ENCODE data around the gene CHD5. TPM values are rescaled to one million over a fixed set of nuclear protein-coding genes. Genes with fewer than 3 reads are reported as not detected.

Gene CHD5
- total RNA-seq, 6 experiments from 2014 or later = not detected

GRCh38 chr1:6207921-6208320 lies 27.8 kb upstream of the CHD5 start:
- DNase-seq = no peak
- intact Hi-C loops (cut with DNase I) = no loop called here
- no peak overlapping the region for H3K27ac ChIP-seq
- H3K36me3 ChIP-seq = no peaks in the 10 kb centered on the region
- no peak for ATAC-seq
- no peaks in the 10 kb centered on the region for H3K4me1 ChIP-seq
- no peak overlapping the region for H3K4me3 ChIP-seq
- no CpG with 5 or more reads among the region's 10 CpGs for WGBS (ENCODE audit: insufficient coverage, low coverage, low lambda C conversion rate, missing lambda C conversion rate)
- H3K9me3 ChIP-seq = no peaks in the 10 kb centered on the region
- H3K27me3 ChIP-seq = no peaks in the 10 kb centered on the region
- TF ChIP-seq, protein P1, sequence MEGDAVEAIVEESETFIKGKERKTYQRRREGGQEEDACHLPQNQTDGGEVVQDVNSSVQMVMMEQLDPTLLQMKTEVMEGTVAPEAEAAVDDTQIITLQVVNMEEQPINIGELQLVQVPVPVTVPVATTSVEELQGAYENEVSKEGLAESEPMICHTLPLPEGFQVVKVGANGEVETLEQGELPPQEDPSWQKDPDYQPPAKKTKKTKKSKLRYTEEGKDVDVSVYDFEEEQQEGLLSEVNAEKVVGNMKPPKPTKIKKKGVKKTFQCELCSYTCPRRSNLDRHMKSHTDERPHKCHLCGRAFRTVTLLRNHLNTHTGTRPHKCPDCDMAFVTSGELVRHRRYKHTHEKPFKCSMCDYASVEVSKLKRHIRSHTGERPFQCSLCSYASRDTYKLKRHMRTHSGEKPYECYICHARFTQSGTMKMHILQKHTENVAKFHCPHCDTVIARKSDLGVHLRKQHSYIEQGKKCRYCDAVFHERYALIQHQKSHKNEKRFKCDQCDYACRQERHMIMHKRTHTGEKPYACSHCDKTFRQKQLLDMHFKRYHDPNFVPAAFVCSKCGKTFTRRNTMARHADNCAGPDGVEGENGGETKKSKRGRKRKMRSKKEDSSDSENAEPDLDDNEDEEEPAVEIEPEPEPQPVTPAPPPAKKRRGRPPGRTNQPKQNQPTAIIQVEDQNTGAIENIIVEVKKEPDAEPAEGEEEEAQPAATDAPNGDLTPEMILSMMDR (IDR thresholded peaks at IDR 0.05) = no peak
- TF ChIP-seq POLR2A (IDR thresholded peaks at IDR 0.05) = no peak

DNA sequence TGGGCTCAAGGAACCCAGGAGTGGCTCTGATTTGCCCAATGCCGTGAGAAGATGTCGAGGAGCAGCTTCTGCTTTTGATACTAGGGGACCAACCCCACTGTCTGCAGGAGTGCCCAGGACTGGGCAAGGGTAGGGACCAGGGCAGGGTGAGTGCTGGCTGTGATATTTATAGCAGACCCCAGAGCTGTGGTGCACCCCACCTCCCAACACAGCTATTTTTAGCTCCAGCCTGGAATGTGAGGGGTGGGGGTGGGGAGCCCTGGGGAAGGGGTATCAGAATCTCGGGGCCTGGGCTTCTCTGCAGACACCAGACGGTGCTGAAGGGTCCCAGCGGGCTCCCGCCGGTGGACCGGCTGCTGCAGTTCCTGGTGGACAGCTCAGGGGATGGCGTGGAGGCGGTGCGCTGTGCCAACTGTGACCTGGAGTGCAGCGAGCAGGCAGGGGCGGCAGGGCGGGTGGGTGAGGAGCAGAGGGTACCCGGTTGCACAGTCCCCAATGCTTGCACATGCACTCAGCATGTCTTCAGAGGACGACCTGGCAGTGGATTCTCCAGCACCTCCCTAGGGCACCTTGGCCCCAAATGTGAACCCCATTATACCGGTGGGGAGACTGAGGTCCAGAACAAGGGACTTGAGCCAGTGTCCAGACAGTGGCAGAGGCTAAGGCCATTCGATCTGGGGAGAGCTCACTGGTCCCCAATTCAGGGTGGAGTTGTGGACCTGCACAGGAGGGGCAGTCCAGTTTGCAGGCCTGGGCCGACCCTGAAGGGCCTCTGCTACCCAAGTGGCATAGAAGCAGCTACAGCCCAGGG lies 27.2 kb upstream of the CHD5 start:
- DNase-seq (no peak), ATAC-seq (no peak)
- no peaks in the 10 kb centered on the region for H3K9me3 ChIP-seq
- H3K36me3 ChIP-seq = no peaks in the 10 kb centered on the region
- no peaks in the 10 kb centered on the region for H3K4me1 ChIP-seq
- intact Hi-C loops (cut with DNase I) = no loop called here
- no peak overlapping the region for H3K27ac ChIP-seq
- H3K27me3 ChIP-seq = no peaks in the 10 kb centered on the region
- H3K4me3 ChIP-seq = peak overlapping the region in 2 of 3 donors; percentile 68 to 85
- TF ChIP-seq, protein P1 (IDR thresholded peaks at IDR 0.05) = no peak
- no peak for TF ChIP-seq POLR2A (IDR thresholded peaks at IDR 0.05)
- WGBS (ENCODE audit: insufficient coverage, low coverage, low lambda C conversion rate, missing lambda C conversion rate) = 90% methylated on average over 2 of the region's 19 CpGs

DNA sequence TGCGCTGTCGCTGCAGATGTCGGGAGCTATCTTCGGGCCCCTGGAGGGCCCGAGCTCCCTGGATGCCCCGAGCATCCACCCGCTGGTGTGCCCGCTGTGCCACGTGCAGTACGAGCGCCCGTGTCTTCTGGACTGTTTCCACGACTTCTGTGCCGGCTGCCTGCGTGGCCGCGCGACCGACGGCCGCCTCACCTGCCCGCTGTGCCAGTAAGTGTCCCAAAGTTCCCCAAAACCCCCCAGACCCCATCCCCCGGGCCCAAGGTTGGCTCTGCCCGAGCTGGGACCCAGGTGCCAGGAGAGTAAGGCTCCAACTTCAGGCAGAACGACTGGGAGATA lies 26.4 kb upstream of the CHD5 start:
- no peak for DNase-seq
- Histone ChIP-seq H3K27ac (peak overlapping the region; percentile 54 to 59 (median 56)), H3K4me1 (no peaks in the 10 kb centered on the region), H3K27me3 (no peaks in the 10 kb centered on the region), H3K9me3 (no peaks in the 10 kb centered on the region), H3K36me3 (no peaks in the 10 kb centered on the region), H3K4me3 (peak overlapping the region; percentile 67 to 85 (median 68))
- 20% methylated on average over 1 of the region's 25 CpGs for WGBS (ENCODE audit: insufficient coverage, low coverage, low lambda C conversion rate, missing lambda C conversion rate)
- TF ChIP-seq, protein P1 (IDR thresholded peaks at IDR 0.05) = no peak
- no peak for TF ChIP-seq POLR2A (IDR thresholded peaks at IDR 0.05)
- peak in 1 of 4 donors; percentile 4 for ATAC-seq
- intact Hi-C loops (cut with DNase I) = no loop called here

- no peaks in the 10 kb centered on the region for H3K9me3 ChIP-seq
- H3K4me3 ChIP-seq = peak within 1 kb of the TSS; percentile 67 to 85 (median 68)
- ATAC-seq (peak; percentile 82 to 89 (median 86)), DNase-seq (peak; percentile 81 to 87 (median 85))
- peak within 1 kb of the TSS; percentile 54 to 59 (median 56) for H3K27ac ChIP-seq
- H3K27me3 ChIP-seq = no peaks in the 10 kb centered on the region
- intact Hi-C loops (cut with DNase I) = no loop called here
- no peaks in the 10 kb centered on the region for H3K4me1 ChIP-seq
- TF ChIP-seq POLR2A (IDR thresholded peaks at IDR 0.05) = peak; percentile 74
- TF ChIP-seq, protein P1 (IDR thresholded peaks at IDR 0.05) = no peak
- no peaks in the 10 kb centered on the region for H3K36me3 ChIP-seq
- WGBS (ENCODE audit: insufficient coverage, low coverage, low lambda C conversion rate, missing lambda C conversion rate) = 5% methylated on average over 4 of the region's 66 CpGs
Measured at GRCh38 chr1:6205849-6206519, 25.9 kb upstream of the CHD5 start, which contains the start of gene RNF207. Gene RNF207, plus strand, starts transcription at chr1:6206119. Its CDS starts 417 bp downstream, at chr1:6206536.
